GM18505 (cell line): ENCODE data around the gene ARHGAP23.
"Not testable (repeated sequence)": the region's sequence is repeated elsewhere in the genome, so short reads cannot be mapped to it uniquely, and the experiment has no call there.

Experiments
- ATAC-seq: cut with Tn5 transposase; IDR thresholded peaks from one replicate; pipeline ENCODE4 v1.9.1; 2021; ENCODE audit not compliant: unreplicated experiment
- POLR2A ChIP-seq: IDR thresholded peaks from 4 replicates; pipeline ENCODE4 v1.6.1; 2011; ENCODE audit warnings: borderline replicate concordance; ENCODE audit not compliant: insufficient read depth, insufficient read length; ENCODE audit errors: extremely low read depth

Gene ARHGAP23

GRCh38 chr17:38485146-38485468 is 56.8 kb downstream of the ARHGAP23 start:
- TF ChIP-seq POLR2A, result no peak
- ATAC-seq, result no peak

DNA sequence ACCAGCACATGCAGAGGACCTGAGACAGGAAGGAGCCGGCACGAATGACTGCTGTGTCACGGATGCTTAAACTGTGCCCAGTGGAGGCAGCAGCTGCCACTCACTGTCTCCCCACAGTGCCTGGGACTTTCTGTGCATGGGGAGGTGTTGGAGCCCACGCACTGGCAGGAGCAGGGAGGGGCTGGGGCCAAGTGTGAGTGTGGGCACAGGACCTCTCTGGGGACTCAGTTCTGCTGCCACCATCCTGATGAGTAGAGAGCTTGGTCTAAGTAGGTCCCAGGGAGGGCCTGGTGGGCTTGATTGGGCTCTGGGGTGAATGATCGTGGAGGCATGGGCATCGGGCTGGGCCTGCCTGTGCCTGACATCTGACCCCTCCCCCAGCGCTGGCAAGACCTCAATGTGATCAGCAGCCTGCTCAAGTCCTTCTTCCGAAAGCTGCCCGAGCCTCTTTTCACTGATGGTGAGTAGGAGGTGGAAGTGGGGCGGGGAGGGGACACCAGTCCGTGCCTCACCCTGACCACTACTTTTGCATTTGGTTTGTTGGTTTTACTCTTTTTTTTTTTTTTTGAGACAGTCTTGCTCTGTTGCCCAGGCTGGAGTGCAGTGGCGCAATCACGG is 57.5 kb downstream of the ARHGAP23 start:
- TF ChIP-seq POLR2A, result peak; percentile 91
- not testable (repeated sequence) for ATAC-seq

- ATAC-seq, result not testable (repeated sequence)
These were observed 61.5 kb downstream of the ARHGAP23 start for GRCh38 chr17:38489774-38490173.

DNA sequence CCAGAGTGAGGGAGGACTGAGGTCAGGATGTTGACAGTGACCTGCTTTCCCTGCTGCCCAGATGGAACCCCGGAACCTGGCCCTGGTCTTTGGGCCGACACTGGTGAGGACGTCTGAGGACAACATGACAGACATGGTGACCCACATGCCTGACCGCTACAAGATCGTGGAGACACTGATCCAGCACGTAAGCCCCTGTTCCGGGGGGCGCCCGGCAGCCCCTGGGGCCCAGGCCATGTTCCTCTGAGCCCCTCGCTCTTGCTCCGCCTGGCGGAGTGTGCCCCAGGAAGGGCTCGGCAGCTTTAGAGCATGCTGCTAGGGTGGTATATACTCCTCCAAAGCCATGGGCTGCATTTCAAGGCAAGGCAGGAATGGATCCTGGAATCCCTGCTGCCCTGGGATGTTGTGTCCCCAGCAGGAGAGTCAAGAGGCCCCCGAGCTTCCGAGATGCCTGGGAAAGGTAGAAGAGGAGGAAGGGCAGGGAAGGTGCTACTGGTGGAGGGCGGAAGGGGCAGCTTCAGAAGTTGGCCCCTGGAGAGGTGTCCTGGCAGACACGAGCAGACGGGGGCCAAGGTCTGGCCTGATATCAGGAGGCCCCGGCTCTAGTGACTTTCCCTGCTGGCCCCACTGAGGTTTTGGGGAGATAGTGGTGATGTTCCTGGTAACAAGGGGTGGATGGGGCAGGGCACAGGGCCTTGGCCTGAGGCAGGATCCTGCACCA is 63.2 kb downstream of the ARHGAP23 start:
- not testable (repeated sequence) for ATAC-seq

- not testable (repeated sequence) for ATAC-seq
These were observed 64.1 kb downstream of the ARHGAP23 start for GRCh38 chr17:38492067-38493040.

GRCh38 chr17:38494152-38494551 is 65.9 kb downstream of the ARHGAP23 start:
- ATAC-seq, result not testable (repeated sequence)

GRCh38 chr17:38497656-38498055 is 69.4 kb downstream of the ARHGAP23 start:
- ATAC-seq, result not testable (repeated sequence)

GRCh38 chr17:38498353-38498752 is 70.1 kb downstream of the ARHGAP23 start:
- TF ChIP-seq POLR2A, result no peak
- ATAC-seq, result no peak

GRCh38 chr17:38499230-38499629 is 71.0 kb downstream of the ARHGAP23 start:
- not testable (repeated sequence) for ATAC-seq

- not testable (repeated sequence) for ATAC-seq
These were observed 73.5 kb downstream of the ARHGAP23 start for GRCh38 chr17:38501718-38502117.

DNA sequence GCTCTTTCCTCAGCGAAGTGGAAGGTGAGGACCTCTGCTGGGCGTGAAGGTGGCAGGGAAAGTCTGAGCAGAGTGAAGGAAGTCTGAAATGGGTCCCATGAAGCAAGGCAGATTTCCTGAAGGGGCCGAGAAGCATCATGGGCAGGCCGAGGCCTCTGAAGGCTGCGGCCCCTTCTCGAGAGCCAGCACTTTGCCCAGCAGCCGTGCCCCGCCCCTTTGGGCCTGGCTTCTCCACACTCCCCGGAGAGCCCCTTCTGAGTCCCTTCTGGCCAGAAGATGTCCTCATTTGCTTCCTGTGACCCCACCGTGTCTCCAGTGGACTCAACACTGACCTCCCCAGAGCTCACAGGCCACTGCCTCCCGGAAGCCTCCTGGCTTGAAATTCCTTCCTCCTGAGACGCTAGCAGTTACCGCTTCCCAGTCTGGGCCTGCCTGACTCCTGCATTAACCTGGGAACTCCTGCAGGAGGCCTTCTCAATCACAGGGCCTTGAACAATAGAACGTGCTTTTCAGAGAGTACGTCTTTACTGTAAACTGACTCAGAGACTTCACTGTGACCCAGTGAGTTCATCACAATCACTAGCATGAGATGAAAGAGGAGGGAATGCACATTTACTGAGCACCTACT is 75.1 kb downstream of the ARHGAP23 start:
- not testable (repeated sequence) for ATAC-seq

- no peak for ATAC-seq
- TF ChIP-seq POLR2A, result no peak
These were observed 76.0 kb downstream of the ARHGAP23 start for GRCh38 chr17:38504216-38504615.

- ATAC-seq, result no peak
- no peak for TF ChIP-seq POLR2A
These were observed 79.2 kb downstream of the ARHGAP23 start for GRCh38 chr17:38507436-38507835.

DNA sequence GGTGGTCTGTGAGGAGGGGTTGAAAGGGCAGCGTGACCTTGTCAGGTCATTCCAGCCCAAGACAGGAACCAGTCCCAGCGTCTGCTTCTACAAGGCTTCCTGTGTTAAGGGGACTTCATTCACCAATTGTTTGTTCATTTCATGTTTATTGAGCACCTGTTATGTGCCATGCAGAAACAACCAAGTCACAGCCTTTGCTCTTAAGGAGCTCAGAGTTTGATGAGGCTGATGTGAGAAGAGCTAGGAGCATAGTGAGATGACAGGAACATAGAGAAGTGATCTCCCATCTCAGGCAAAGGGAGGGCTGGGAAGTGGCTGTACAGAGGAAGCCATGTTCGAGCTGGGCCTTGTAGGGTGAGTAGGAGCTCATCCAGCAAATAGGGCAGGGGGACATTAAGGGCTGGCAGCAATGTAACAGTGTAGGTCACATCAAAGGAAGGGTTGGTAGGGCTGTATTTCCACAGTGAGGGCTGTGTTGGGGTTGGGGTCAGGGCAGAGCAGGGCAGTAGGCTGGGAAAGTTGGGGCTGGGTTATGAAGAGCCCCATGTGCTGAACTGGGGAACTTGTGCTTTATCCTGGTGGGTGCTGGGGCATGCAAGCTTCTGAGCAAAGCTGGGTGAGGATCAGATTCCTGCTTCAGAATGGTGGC is 79.8 kb downstream of the ARHGAP23 start:
- ATAC-seq, result no peak

More for the DNA sequence above, 79.8 kb downstream of the ARHGAP23 start:
- TF ChIP-seq POLR2A, result no peak
